ENCODE results near the gene THSD4. TPM values are rescaled to one million over a fixed set of nuclear protein-coding genes. Genes with fewer than 3 reads are reported as not detected.

THSD4 gene
- total and polyA plus RNA-seq, 9 of the 15 experiments (the other 6 are each of a cell fraction or from before 2014, with no cell fraction given): 0.04 TPM; not detected in 5

DNA sequence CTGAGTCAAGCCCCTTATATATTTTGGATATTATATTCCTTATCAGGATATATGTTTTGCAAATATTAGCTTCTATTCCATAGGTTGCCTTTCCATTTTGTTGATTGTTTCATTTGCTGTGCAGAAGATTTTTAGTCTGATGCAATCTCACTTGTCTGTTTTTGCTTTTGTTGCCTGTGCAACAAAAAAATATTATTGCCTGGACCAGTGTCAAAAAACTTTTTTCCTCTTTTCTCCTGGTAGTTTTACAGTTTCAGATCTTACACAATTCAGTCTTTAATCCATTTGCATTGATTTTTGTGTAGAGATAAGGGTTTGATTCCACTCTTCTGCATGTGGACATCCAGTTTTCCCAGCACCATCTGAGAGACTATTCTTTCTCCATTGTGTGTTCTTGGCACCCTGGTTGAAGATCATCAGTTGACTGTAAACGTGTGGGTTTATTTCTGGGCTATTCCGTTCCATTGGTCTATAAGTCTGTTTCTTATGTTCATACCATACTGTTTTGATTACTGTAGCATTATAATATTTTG is 466.2 kb downstream of the THSD4 start (continued):
- no peak for TF ChIP-seq ZBTB8A (IDR thresholded peaks at IDR 0.05; ENCODE audit: partially characterized antibody)
- no peak for TF ChIP-seq FUS (optimal IDR thresholded peaks at IDR 0.05; ENCODE audit: low read depth, low read length)
- no peak for TF ChIP-seq TBP (optimal IDR thresholded peaks at IDR 0.05; ENCODE audit: low read depth, low read length)
- TF ChIP-seq ADNP (tag; IDR thresholded peaks at IDR 0.05): no peak
- TF ChIP-seq TCFL5 (CRISPR knock-in tag; conservative IDR thresholded peaks at IDR 0.05): no peak
- TF ChIP-seq HDAC3 (IDR thresholded peaks at IDR 0.05; ENCODE audit: borderline replicate concordance, partially characterized antibody): no peak

DNA sequence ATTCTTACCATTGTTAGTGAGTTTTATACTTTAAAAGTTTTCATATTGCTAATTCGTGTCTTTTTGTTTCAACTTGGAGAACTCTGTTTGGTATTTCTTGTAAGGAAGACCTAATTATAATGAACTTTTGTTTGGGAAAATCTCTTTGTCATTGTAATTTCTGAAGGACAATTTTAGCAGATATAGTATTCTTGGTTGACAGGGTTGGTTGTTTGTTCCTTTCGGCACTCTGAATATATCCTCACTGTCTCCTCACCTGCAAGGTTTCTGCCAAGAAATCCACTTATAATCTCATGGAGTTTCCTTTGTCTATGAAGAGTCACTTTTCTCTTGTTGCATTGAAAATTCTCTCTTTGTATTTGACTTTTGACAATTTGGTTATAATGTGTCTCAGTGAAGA is 469.9 kb downstream of the THSD4 start:
- H3K4me1 ChIP-seq (replicated peaks in 1 of 2; ENCODE audit: control insufficient read depth in 2 of 2, insufficient read depth in 2 of 2, low read length in 2 of 2): no peaks in the 10 kb centered on the region
- H3K9me3 ChIP-seq (replicated peaks; ENCODE audit: control insufficient read depth, insufficient read depth, low read depth, low read length): no peaks in the 10 kb centered on the region
- H3K79me2 ChIP-seq (ENCODE audit: control insufficient read depth, insufficient read depth, low read length): no peaks in the 10 kb centered on the region
- no peak overlapping the region for H3K9ac ChIP-seq (ENCODE audit: insufficient read depth in 1 of 2, low read depth in 2 of 2, low read length in 2 of 2)
- H3K27ac ChIP-seq (ENCODE audit: extremely low read depth, low read depth, low read length): no peak overlapping the region
- DNase-seq (ENCODE audit: extremely low read depth in 1 of 4, low spot score in 3 of 4) (no peak), FAIRE-seq (no peak), ATAC-seq (no peak)
- in situ Hi-C loops (cut with MboI) (no loop called here), intact Hi-C loops (cut with micrococcal nuclease) (no loop called here)
- no peak for TF ChIP-seq DIDO1 (tag; IDR thresholded peaks at IDR 0.05; ENCODE audit: low read depth)
- no peak for TF ChIP-seq HDAC6 (IDR thresholded peaks at IDR 0.05; ENCODE audit: low read depth, low read length)
- TF ChIP-seq PTTG1 (tag; IDR thresholded peaks at IDR 0.05; ENCODE audit: low read depth): no peak
- no peak for TF ChIP-seq HDAC8 (tag; IDR thresholded peaks at IDR 0.05)
- no peak for TF ChIP-seq JUND (IDR thresholded peaks at IDR 0.05; ENCODE audit: borderline replicate concordance, low read depth, low read length)
- no peak for TF ChIP-seq JUND (tag; IDR thresholded peaks at IDR 0.05; ENCODE audit: borderline replicate concordance, low read depth, low read length)
- no peak for TF ChIP-seq ZNF24 (IDR thresholded peaks at IDR 0.05)
- TF ChIP-seq EHMT2 (IDR thresholded peaks at IDR 0.05): no peak
- TF ChIP-seq, protein P1, sequence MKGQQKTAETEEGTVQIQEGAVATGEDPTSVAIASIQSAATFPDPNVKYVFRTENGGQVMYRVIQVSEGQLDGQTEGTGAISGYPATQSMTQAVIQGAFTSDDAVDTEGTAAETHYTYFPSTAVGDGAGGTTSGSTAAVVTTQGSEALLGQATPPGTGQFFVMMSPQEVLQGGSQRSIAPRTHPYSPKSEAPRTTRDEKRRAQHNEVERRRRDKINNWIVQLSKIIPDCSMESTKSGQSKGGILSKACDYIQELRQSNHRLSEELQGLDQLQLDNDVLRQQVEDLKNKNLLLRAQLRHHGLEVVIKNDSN (CRISPR knock-in tag; IDR thresholded peaks at IDR 0.05): no peak
- TF ChIP-seq MCM5 (IDR thresholded peaks at IDR 0.05; ENCODE audit: low read depth): no peak
- TF ChIP-seq, protein P2, sequence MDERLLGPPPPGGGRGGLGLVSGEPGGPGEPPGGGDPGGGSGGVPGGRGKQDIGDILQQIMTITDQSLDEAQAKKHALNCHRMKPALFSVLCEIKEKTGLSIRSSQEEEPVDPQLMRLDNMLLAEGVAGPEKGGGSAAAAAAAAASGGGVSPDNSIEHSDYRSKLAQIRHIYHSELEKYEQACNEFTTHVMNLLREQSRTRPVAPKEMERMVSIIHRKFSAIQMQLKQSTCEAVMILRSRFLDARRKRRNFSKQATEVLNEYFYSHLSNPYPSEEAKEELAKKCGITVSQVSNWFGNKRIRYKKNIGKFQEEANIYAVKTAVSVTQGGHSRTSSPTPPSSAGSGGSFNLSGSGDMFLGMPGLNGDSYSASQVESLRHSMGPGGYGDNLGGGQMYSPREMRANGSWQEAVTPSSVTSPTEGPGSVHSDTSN (CRISPR knock-in tag; IDR thresholded peaks at IDR 0.05; ENCODE audit: low read depth): no peak
- TF ChIP-seq, protein P2 (tag; conservative IDR thresholded peaks at IDR 0.05; ENCODE audit: low read depth): no peak
- TF ChIP-seq ZNF23 (CRISPR knock-in tag; IDR thresholded peaks at IDR 0.05): no peak
- no peaks in the 10 kb centered on the region for H3K36me3 ChIP-seq (ENCODE audit: control insufficient read depth, insufficient read depth, low read length)
- no peaks in the 10 kb centered on the region for H3K9me1 ChIP-seq (ENCODE audit: control insufficient read depth, insufficient read depth, low read length)
- WGBS (ENCODE audit: insufficient coverage, low coverage, missing lambda C conversion rate): 3% methylated on average over 2 of the region's 2 CpGs
- H3K4me2 ChIP-seq (ENCODE audit: insufficient read depth, low read length): no peak overlapping the region
- ChIA-PET POLR2A (no interaction called here), CTCF (ENCODE audit: low intra/inter-chr PET ratio) (no interaction called here)
- H4K20me1 ChIP-seq (replicated peaks; ENCODE audit: control insufficient read depth, insufficient read depth, low read length): no peaks in the 10 kb centered on the region
- no peak overlapping the region for H3K4me3 ChIP-seq
- no peak overlapping the region for H2AFZ ChIP-seq (ENCODE audit: low read depth, low read length)
- BruUV-seq (replicated peaks): no TSS peak
- no peaks in the 10 kb centered on the region for H3K27me3 ChIP-seq (ENCODE audit: control insufficient read depth in 2 of 2, insufficient read depth in 2 of 2, low read length in 2 of 2)
